HepG2 (cell line): ENCODE data around the gene CEP164. TPM values are rescaled to one million over a fixed set of nuclear protein-coding genes. Genes with fewer than 3 reads are reported as not detected.

ENCODE experiments used
- ARNT2 ChIP-seq: sonication (generic); formaldehyde crosslinking; IDR thresholded peaks from 2 replicates; pipeline ENCODE4 v1.8.0; 2022; ENCODE audit warnings: mild to moderate bottlenecking, low read depth, missing genetic modification reagents, moderate library complexity
- BRCA1 ChIP-seq: sonication (generic); formaldehyde crosslinking; IDR thresholded peaks from 2 replicates; pipeline ENCODE4 v1.4.0; 2020; ENCODE audit warnings: missing genetic modification reagents
- E2F5 ChIP-seq: sonication (generic); formaldehyde crosslinking; conservative IDR thresholded peaks from 2 replicates; pipeline ENCODE4 v1.4.0; 2020; ENCODE audit warnings: missing genetic modification reagents
- HNRNPK ChIP-seq: fragments of 200-400 bp; formaldehyde crosslinking; IDR thresholded peaks from 2 replicates; pipeline ENCODE4 v1.6.1; 2018; ENCODE audit warnings: low read length, low read depth, moderate library complexity, mild to moderate bottlenecking; ENCODE audit not compliant: poor library complexity, severe bottlenecking
- JUND ChIP-seq: sonication (generic); formaldehyde crosslinking; IDR thresholded peaks from 2 replicates; pipeline ENCODE4 v1.8.0; 2022; ENCODE audit warnings: mild to moderate bottlenecking, missing genetic modification reagents
- NFKB2 ChIP-seq: sonication (generic); formaldehyde crosslinking; IDR thresholded peaks from 2 replicates; pipeline ENCODE4 v1.4.0; 2020; ENCODE audit warnings: missing genetic modification reagents, borderline replicate concordance
- NR2F1 ChIP-seq, 2 experiments: fragments of 450-650 bp in 1 of 2; formaldehyde crosslinking in 1 of 2; IDR thresholded peaks; 2 replicates each; pipeline versions ENCODE4 v1.5.0 to v1.6.1; 2016 to 2020; ENCODE audit warnings: mild to moderate bottlenecking in 1 of 2, missing compliant biosample characterization in 1 of 2, missing genetic modification reagents in 1 of 2, moderate library complexity in 1 of 2
- RAD51 ChIP-seq: fragments of 450-650 bp; IDR thresholded peaks from 2 replicates; pipeline ENCODE4 v1.6.1; 2016; ENCODE audit warnings: borderline replicate concordance
- SIN3A ChIP-seq: IDR thresholded peaks from 2 replicates; pipeline ENCODE4 v1.6.1; 2011; ENCODE audit warnings: low read depth, mild to moderate bottlenecking, control low read depth, low read length, borderline replicate concordance
- SKI ChIP-seq: fragments of 450-650 bp; IDR thresholded peaks from one replicate; pipeline ENCODE4 v1.6.1; 2018; ENCODE audit warnings: mild to moderate bottlenecking; ENCODE audit not compliant: partially characterized antibody
- TFAP4 ChIP-seq: sonication (generic); IDR thresholded peaks from 2 replicates; pipeline ENCODE4 v1.6.1; 2016; ENCODE audit warnings: low read depth, borderline replicate concordance
- TRIM22 ChIP-seq: fragments of 450-650 bp; IDR thresholded peaks from 2 replicates; pipeline ENCODE4 v1.6.1; 2017
- U2AF1 ChIP-seq: fragments of 200-400 bp; formaldehyde crosslinking; optimal IDR thresholded peaks from 2 replicates; pipeline ENCODE3; 2017; ENCODE audit warnings: mild to moderate bottlenecking, low read depth, low read length
- ZNF143 ChIP-seq: sonication (generic); formaldehyde crosslinking; IDR thresholded peaks from 2 replicates; pipeline ENCODE4 v1.4.0; 2020; ENCODE audit warnings: missing genetic modification reagents
- ZNF251 ChIP-seq: sonication (generic); formaldehyde crosslinking; IDR thresholded peaks from 2 replicates; pipeline ENCODE4 v1.9.0; 2021; ENCODE audit warnings: mild to moderate bottlenecking, missing genetic modification reagents
- ZNF264 ChIP-seq: sonication (generic); formaldehyde crosslinking; IDR thresholded peaks from 2 replicates; pipeline ENCODE4 v1.4.0; 2020; ENCODE audit warnings: missing genetic modification reagents
- ZNF282 ChIP-seq: fragments of 450-650 bp; IDR thresholded peaks from 2 replicates; pipeline ENCODE4 v1.6.1; 2018; ENCODE audit not compliant: partially characterized antibody
- ZNF383 ChIP-seq: sonication (generic); formaldehyde crosslinking; IDR thresholded peaks from 2 replicates; pipeline ENCODE4 v1.4.0; 2020; ENCODE audit warnings: missing genetic modification reagents, mild to moderate bottlenecking, borderline replicate concordance
- ZNF580 ChIP-seq: IDR thresholded peaks from 2 replicates; pipeline ENCODE4 v1.6.1; 2016; ENCODE audit warnings: low read depth, borderline replicate concordance
- ZNF7 ChIP-seq: IDR thresholded peaks from 2 replicates; pipeline ENCODE4 v1.6.1; 2016; ENCODE audit warnings: missing biosample characterization, missing genetic modification reagents
- ZNF737 ChIP-seq: sonication (generic); formaldehyde crosslinking; IDR thresholded peaks from 2 replicates; pipeline ENCODE4 v1.5.0; 2020; ENCODE audit warnings: missing genetic modification reagents, mild to moderate bottlenecking, borderline replicate concordance
- ZNF781 ChIP-seq: sonication (generic); formaldehyde crosslinking; IDR thresholded peaks from 2 replicates; pipeline ENCODE4 v1.5.1; 2020; ENCODE audit warnings: borderline replicate concordance, mild to moderate bottlenecking, missing genetic modification reagents; ENCODE audit errors: not compliant biosample characterization
- ZZZ3 ChIP-seq: sonication (generic); formaldehyde crosslinking; IDR thresholded peaks from 2 replicates; pipeline ENCODE4 v1.4.0; 2020; ENCODE audit warnings: missing genetic modification reagents, mild to moderate bottlenecking, borderline replicate concordance
- polyA plus RNA-seq, 8 experiments: library from polyadenylated mRNA; depleted of rRNA in 3 of 8; stranded (reverse) in 7 of 8; unstranded in 1 of 8; fragments of >200 nt; fragmentation: Illumina TruSeq in 4 of 8; extraction: Trizol in 4 of 8; gene quantifications; 2 replicates each; pipeline versions ENCODE4 v1.2.1 to v1.2.3, GENCODE V29; 2011 to 2016; ENCODE audit warnings: low read depth in 4 of 8, missing spikeins in 1 of 8, mixed read lengths in 1 of 8; ENCODE audit not compliant: insufficient read depth in 1 of 8
- total RNA-seq, 5 experiments: library from RNA; depleted of rRNA; stranded (reverse); fragments of >200 nt; fragmentation: Illumina TruSeq; extraction: Trizol; gene quantifications; 2 replicates each; pipeline ENCODE4 v1.2.3, GENCODE V29; 2016; ENCODE audit warnings: low read depth in 1 of 5
- TF ChIP-seq, protein P1 (sequence below): sonication (generic); formaldehyde crosslinking; IDR thresholded peaks from 2 replicates; pipeline ENCODE4 v1.5.0; 2020; ENCODE audit warnings: missing genetic modification reagents, mild to moderate bottlenecking, borderline replicate concordance
- TF ChIP-seq, protein P2 (sequence below): sonication (generic); formaldehyde crosslinking; IDR thresholded peaks from 2 replicates; pipeline ENCODE4 v1.5.1; 2020; ENCODE audit warnings: missing genetic modification reagents, mild to moderate bottlenecking, borderline replicate concordance

CEP164 gene
- total and polyA plus RNA-seq, 2 of the 13 experiments (the other 11 are each of a cell fraction or from before 2014, with no cell fraction given), result 11.4 to 15.2 TPM

DNA sequence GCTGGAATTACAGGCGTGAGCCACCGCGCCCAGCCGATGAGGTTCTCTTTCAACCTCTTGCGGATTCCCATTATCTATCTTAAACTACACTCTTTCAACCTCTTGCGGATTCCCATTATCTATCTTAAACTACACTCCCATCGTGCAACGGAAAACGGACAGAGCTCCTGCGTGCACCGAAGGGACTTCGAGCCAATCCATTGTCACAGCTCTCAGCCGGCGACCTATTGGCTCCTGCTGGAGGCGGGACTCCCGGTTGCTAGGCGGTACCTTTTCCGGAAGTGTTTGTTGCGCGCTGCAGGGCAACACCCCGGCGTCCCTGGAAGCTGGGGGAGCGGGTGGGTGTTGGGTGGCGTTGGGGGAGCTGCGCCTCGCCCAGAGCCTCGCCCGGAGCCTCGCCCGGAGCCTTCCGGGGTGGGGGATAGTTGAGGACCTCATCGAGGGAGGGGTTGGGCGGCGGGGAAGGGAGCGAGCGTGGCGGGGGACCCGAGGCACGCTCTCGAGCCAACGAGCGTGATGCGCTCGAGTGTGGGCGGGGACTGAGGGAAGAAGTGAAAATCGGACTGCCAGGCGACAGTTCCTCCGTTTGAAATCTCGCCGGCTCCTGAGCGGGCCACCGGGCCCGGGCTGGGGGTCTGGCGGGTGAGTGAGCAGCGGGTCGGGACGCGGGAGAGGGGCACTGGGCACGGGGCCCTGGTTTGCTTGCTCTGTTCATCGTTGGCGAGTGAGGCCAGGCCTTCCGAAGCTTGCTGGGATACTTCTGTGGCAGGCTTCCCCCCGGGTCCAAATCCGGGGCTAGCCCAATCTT, at the start of gene CEP164 (continued):
- TF ChIP-seq ZNF264 (CRISPR knock-in tag) (no peak), ZZZ3 (no peak), SIN3A (peak; percentile 91; the same call in 1 of the 2 replicates), NFKB2 (CRISPR knock-in tag) (no peak), E2F5 (CRISPR knock-in tag) (no peak), BRCA1 (no peak), TRIM22 (no peak), NR2F1 (CRISPR knock-in tag; IDR thresholded peaks at IDR 0.05) (no peak), JUND (CRISPR knock-in tag) (no peak), ZNF580 (CRISPR knock-in tag) (no peak), ZNF737 (CRISPR knock-in tag) (no peak), ZNF781 (no peak), TFAP4 (no peak), ZNF282 (no peak), U2AF1 (no peak), RAD51 (no peak), ZNF383 (CRISPR knock-in tag) (no peak), SKI (no peak), HNRNPK (peak; percentile 71), ZNF7 (no peak), ARNT2 (peak; percentile 47; the same call in 1 of the 2 replicates), ZNF143 (CRISPR knock-in tag) (peak; percentile 90), ZNF251 (CRISPR knock-in tag) (no peak)
- TF ChIP-seq, protein P1, sequence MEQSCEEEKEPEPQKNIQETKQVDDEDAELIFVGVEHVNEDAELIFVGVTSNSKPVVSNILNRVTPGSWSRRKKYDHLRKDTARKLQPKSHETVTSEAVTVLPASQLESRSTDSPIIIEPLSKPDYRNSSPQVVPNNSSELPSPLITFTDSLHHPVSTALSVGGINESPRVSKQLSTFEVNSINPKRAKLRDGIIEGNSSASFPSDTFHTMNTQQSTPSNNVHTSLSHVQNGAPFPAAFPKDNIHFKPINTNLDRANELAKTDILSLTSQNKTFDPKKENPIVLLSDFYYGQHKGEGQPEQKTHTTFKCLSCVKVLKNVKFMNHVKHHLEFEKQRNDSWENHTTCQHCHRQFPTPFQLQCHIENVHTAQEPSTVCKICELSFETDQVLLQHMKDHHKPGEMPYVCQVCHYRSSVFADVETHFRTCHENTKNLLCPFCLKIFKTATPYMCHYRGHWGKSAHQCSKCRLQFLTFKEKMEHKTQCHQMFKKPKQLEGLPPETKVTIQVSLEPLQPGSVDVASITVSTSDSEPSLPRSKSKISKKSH (CRISPR knock-in tag), result no peak
- TF ChIP-seq, protein P2, sequence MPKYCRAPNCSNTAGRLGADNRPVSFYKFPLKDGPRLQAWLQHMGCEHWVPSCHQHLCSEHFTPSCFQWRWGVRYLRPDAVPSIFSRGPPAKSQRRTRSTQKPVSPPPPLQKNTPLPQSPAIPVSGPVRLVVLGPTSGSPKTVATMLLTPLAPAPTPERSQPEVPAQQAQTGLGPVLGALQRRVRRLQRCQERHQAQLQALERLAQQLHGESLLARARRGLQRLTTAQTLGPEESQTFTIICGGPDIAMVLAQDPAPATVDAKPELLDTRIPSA (CRISPR knock-in tag), result no peak
